ENCODE measurements around the gene LYZL6. TPM values are rescaled to one million over a fixed set of nuclear protein-coding genes. Genes with fewer than 3 reads are reported as not detected.

Gene LYZL6, protein sequence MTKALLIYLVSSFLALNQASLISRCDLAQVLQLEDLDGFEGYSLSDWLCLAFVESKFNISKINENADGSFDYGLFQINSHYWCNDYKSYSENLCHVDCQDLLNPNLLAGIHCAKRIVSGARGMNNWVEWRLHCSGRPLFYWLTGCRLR
- total RNA-seq (2022) = not detected in 2 replicates
- not detected for Bru-seq, nascent RNA
- not detected for BruChase-seq, experiment 1, labeled RNA remaining after a 6-hour chase
- BruChase-seq, experiment 2, labeled RNA remaining after a 2-hour chase = not detected
- long read RNA-seq = 0 reads

DNA sequence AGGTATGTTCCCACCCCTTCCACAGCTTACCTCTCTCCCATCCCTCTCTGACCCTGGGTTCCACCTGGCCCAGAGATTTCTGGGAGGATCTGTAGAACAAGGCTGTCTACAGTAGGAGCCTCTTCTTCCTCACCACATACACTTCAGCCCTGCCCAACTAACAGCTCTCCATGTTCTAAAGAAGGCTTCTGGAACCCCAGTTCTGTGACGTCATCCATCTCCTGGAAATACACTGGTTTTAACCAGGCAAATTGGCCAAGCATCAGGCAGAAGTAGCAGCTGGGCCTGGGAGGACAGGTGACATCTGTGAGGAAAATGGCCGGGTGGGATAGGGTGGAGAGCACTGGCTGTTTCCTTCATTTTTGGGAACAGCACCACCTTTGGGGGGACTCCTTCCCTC, at the start of gene LYZL6:
Gene LYZL6 (minus strand): TSS at position 177 of the 400 bp plus-strand sequence. CDS start 4,357 bp downstream, outside the sequence.
- Mint-ChIP-seq H3K27ac (ENCODE audit: low read depth, unreplicated experiment) (no peak within 1 kb of the TSS), H3K9me3 (ENCODE audit: unreplicated experiment) (no peaks in the 10 kb centered on the region), H3K27me3 (ENCODE audit: insufficient read depth, unreplicated experiment) (peaks cover 14% of the 10 kb centered on the region), H3K4me3 (ENCODE audit: unreplicated experiment) (no peak within 1 kb of the TSS), H3K4me1 (ENCODE audit: insufficient read depth, unreplicated experiment) (no peaks in the 10 kb centered on the region), H3K36me3 (ENCODE audit: insufficient read depth, unreplicated experiment) (no peaks in the 10 kb centered on the region)
- POLR2A ChIA-PET = interaction anchor here (1.3 kb wide), 1 partner anchor 10 kb away, joined by 4 read pairs; no protein-coding TSS in a partner anchor
- no TSS peak for BruUV-seq (replicated peaks)
- TF ChIP-seq CTCF (IDR thresholded peaks at IDR 0.05; ENCODE audit: unreplicated experiment) = no peak
- CTCF ChIA-PET = no interaction called here
- intact Hi-C loops (cut with micrococcal nuclease) = no loop called here
- no peak for DNase-seq (ENCODE audit: unreplicated experiment)

GRCh38 chr17:35991075-35991474, 47.6 kb upstream of the LYZL6 start:
- no peak overlapping the region for H3K4me3 Mint-ChIP-seq (ENCODE audit: unreplicated experiment)
- H3K36me3 Mint-ChIP-seq (ENCODE audit: insufficient read depth, unreplicated experiment) = no peaks in the 10 kb centered on the region
- ChIA-PET POLR2A (interaction anchor here (0.7 kb wide), 2 partner anchors 14 to 18 kb away, joined by 3 read pairs; no protein-coding TSS in a partner anchor), CTCF (interaction anchor here (0.6 to 1.0 kb wide), 3 partner anchors 15 to 128 kb away, joined by 3 to 5 read pairs (median 3); no protein-coding TSS in a partner anchor)
- no peak for TF ChIP-seq CTCF (IDR thresholded peaks at IDR 0.05; ENCODE audit: unreplicated experiment)
- intact Hi-C loops (cut with micrococcal nuclease) = no loop called here
- BruUV-seq (replicated peaks) = no TSS peak
- no peaks in the 10 kb centered on the region for H3K9me3 Mint-ChIP-seq (ENCODE audit: unreplicated experiment)
- peaks cover 53% of the 10 kb centered on the region for H3K27me3 Mint-ChIP-seq (ENCODE audit: insufficient read depth, unreplicated experiment)
- H3K4me1 Mint-ChIP-seq (ENCODE audit: insufficient read depth, unreplicated experiment) = no peaks in the 10 kb centered on the region
- DNase-seq (ENCODE audit: unreplicated experiment) = no peak
- no peak overlapping the region for H3K27ac Mint-ChIP-seq (ENCODE audit: low read depth, unreplicated experiment)

DNA sequence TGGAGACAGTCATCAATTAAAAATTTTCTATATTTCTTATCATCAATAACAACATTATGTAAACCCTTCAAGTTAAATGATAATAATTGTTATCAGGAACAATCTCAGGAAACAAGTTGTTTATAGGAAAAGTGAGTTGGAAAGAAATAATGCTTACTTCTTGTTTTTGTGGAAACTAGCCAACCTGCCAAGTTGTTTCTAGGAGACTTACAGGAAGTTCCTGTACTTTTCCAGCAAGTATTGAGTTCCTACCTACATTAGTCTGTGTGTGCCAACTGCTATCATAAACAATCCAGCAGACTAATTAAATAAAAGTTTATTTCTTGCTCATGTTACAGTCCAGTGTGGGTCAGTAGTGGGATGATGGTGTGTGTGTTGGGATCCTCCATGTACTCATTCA, 44.7 kb upstream of the LYZL6 start:
- no peak for DNase-seq (ENCODE audit: unreplicated experiment)
- intact Hi-C loops (cut with micrococcal nuclease) = no loop called here
- no peak overlapping the region for H3K4me3 Mint-ChIP-seq (ENCODE audit: unreplicated experiment)
- no peaks in the 10 kb centered on the region for H3K9me3 Mint-ChIP-seq (ENCODE audit: unreplicated experiment)
- H3K27ac Mint-ChIP-seq (ENCODE audit: low read depth, unreplicated experiment) = no peak overlapping the region
- CTCF ChIA-PET = interaction anchor here (0.5 to 0.6 kb wide), 2 partner anchors 30 to 39 kb away, joined by 3 to 4 read pairs; no protein-coding TSS in a partner anchor
- no TSS peak for BruUV-seq (replicated peaks)
- TF ChIP-seq CTCF (IDR thresholded peaks at IDR 0.05; ENCODE audit: unreplicated experiment) = no peak
- H3K36me3 Mint-ChIP-seq (ENCODE audit: insufficient read depth, unreplicated experiment) = no peaks in the 10 kb centered on the region
- H3K4me1 Mint-ChIP-seq (ENCODE audit: insufficient read depth, unreplicated experiment) = no peaks in the 10 kb centered on the region
- peaks cover 24% of the 10 kb centered on the region for H3K27me3 Mint-ChIP-seq (ENCODE audit: insufficient read depth, unreplicated experiment)
- POLR2A ChIA-PET = no interaction called here

GRCh38 chr17:35986643-35987042, 43.1 kb upstream of the LYZL6 start, which contains the start of gene CCL14:
Gene CCL14, minus strand, starts transcription at chr17:35986729. Its CDS starts 80 bp downstream, at chr17:35986649.
- no TSS peak for BruUV-seq (replicated peaks)
- POLR2A ChIA-PET = interaction anchor here (1.0 kb wide), 1 partner anchor 9 kb away, joined by 3 read pairs; no protein-coding TSS in a partner anchor
- H3K4me1 Mint-ChIP-seq (ENCODE audit: insufficient read depth, unreplicated experiment) = no peaks in the 10 kb centered on the region
- H3K27me3 Mint-ChIP-seq (ENCODE audit: insufficient read depth, unreplicated experiment) = peaks cover 15% of the 10 kb centered on the region
- no peaks in the 10 kb centered on the region for H3K9me3 Mint-ChIP-seq (ENCODE audit: unreplicated experiment)
- no peak within 1 kb of the TSS for H3K4me3 Mint-ChIP-seq (ENCODE audit: unreplicated experiment)
- H3K36me3 Mint-ChIP-seq (ENCODE audit: insufficient read depth, unreplicated experiment) = no peaks in the 10 kb centered on the region
- intact Hi-C loops (cut with micrococcal nuclease) = no loop called here
- no peak for TF ChIP-seq CTCF (IDR thresholded peaks at IDR 0.05; ENCODE audit: unreplicated experiment)
- CTCF ChIA-PET = interaction anchor here (1.4 kb wide), 1 partner anchor 162 kb away, joined by 6 read pairs; no protein-coding TSS in a partner anchor
- H3K27ac Mint-ChIP-seq (ENCODE audit: low read depth, unreplicated experiment) = no peak within 1 kb of the TSS
- DNase-seq (ENCODE audit: unreplicated experiment) = no peak
